Smooth muscle cell (in vitro differentiated cells): Measurements from ENCODE around the gene BID. TPM values are rescaled to one million over a fixed set of nuclear protein-coding genes. Genes with fewer than 3 reads are reported as not detected.
A peak's percentile ranks its signal among the peaks of the same experiment; 100 is the strongest.

Experiments
- DNase-seq: peaks from one replicate; lab custom pipeline; 2025; ENCODE audit not compliant: unreplicated experiment; lab: John Stamatoyannopoulos, UW
- H2AFZ ChIP-seq: fragments of 200-600 bp; sonication (generic); 2 replicates; pipeline ENCODE4 v1.6.0; 2016; ENCODE audit warnings: antibody characterized with exemption, low read depth, mild to moderate bottlenecking
- H3F3A ChIP-seq: fragments of 200-600 bp; sonication (generic); 2 replicates; pipeline ENCODE4 v1.6.0; 2017; ENCODE audit warnings: antibody characterized with exemption, low read depth
- H3K27ac ChIP-seq: fragments of 200-600 bp; sonication (generic); 2 replicates; pipeline ENCODE4 v1.5.1; 2016; ENCODE audit warnings: low read depth, mild to moderate bottlenecking
- H3K27me3 ChIP-seq: fragments of 200-600 bp; sonication (generic); 2 replicates; pipeline ENCODE4 v1.6.1; 2016; ENCODE audit warnings: low read depth, mild to moderate bottlenecking
- H3K36me3 ChIP-seq: fragments of 200-600 bp; sonication (generic); 2 replicates; pipeline ENCODE4 v1.5.1; 2016; ENCODE audit warnings: low read depth
- H3K4me1 ChIP-seq: fragments of 200-600 bp; sonication (generic); 2 replicates; pipeline ENCODE4 v1.5.1; 2016; ENCODE audit warnings: low read depth
- H3K4me2 ChIP-seq: fragments of 200-600 bp; sonication (generic); 2 replicates; pipeline ENCODE4 v1.6.0; 2016; ENCODE audit warnings: mild to moderate bottlenecking
- H3K4me3 ChIP-seq: fragments of 200-600 bp; sonication (generic); 2 replicates; pipeline ENCODE4 v1.5.1; 2016; ENCODE audit warnings: mild to moderate bottlenecking
- H3K79me2 ChIP-seq: fragments of 200-600 bp; sonication (generic); 2 replicates; pipeline ENCODE4 v1.6.0; 2016; ENCODE audit warnings: low read depth, mild to moderate bottlenecking
- H3K9ac ChIP-seq: fragments of 200-600 bp; sonication (generic); 2 replicates; pipeline ENCODE4 v1.6.0; 2016; ENCODE audit warnings: low read depth
- H3K9me3 ChIP-seq: fragments of 200-600 bp; sonication (generic); replicated peaks from 2 replicates; pipeline ENCODE4 v1.5.1; 2016; ENCODE audit warnings: low read depth
- H4K20me1 ChIP-seq: fragments of 200-600 bp; sonication (generic); 2 replicates; pipeline ENCODE4 v1.6.0; 2016; ENCODE audit warnings: low read depth
- CTCF ChIP-seq: fragments of 200-600 bp; sonication (generic); IDR thresholded peaks from 2 replicates; pipeline ENCODE4 v1.5.1; 2017; ENCODE audit warnings: borderline replicate concordance, mild to moderate bottlenecking, antibody characterized with exemption; ENCODE audit not compliant: insufficient read depth, poor library complexity, severe bottlenecking
- WGBS: methylation state at CpG from one replicate; pipeline ENCODE4 v1.1.7; 2016; ENCODE audit warnings: low lambda C conversion rate; 5-methylcytosine and 5-hydroxymethylcytosine counted together
- polyA plus RNA-seq: library from polyadenylated mRNA; unstranded; fragments of >200 nt; fragmentation: Nextera tagmentation; extraction: Ambion mirVana; gene quantifications from 2 replicates; pipeline ENCODE4 v1.2.1, GENCODE V29; 2016
- total RNA-seq: library from RNA; depleted of rRNA; stranded (reverse); fragments of >200 nt; gene quantifications from 2 replicates; pipeline ENCODE4 v1.2.3, GENCODE V29; 2014

BID gene
- total and polyA plus RNA-seq, 2 experiments from 2014 or later, result 8.1 to 26.9 TPM

DNA sequence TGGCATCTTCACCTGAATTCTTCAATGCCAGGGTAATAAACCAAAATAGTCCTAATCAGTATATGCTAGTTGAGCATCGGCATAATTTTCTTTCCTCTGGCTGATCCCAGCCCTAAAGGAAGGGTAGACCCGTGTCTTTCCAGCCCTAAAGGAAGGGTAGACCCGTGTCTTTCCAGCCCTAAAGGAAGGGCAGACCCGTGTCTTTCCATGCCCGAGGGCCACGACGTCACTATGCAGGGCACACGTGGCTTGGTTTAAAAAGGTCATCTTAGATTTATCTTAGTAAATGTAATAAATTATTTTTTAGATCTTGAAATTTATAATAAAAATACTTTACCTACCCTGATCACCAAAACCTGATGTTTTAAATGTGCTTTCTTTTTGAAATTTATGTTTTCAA, 45.5 kb downstream of the BID start:
- no peaks in the 10 kb centered on the region for H3K27me3 ChIP-seq
- no peak overlapping the region for H3K4me2 ChIP-seq
- no peak for DNase-seq
- no peak for TF ChIP-seq CTCF
- peaks cover 3% of the 10 kb centered on the region for H3F3A ChIP-seq
- H3K36me3 ChIP-seq, result peaks cover 5% of the 10 kb centered on the region
- H4K20me1 ChIP-seq, result no peaks in the 10 kb centered on the region
- WGBS, result 98% methylated on average over 8 of the region's 8 CpGs
- no peak overlapping the region for H3K27ac ChIP-seq
- no peak overlapping the region for H3K4me3 ChIP-seq
- no peaks in the 10 kb centered on the region for H3K79me2 ChIP-seq
- no peak overlapping the region for H2AFZ ChIP-seq
- no peak overlapping the region for H3K9ac ChIP-seq
- H3K9me3 ChIP-seq, result no peaks in the 10 kb centered on the region
- H3K4me1 ChIP-seq, result no peaks in the 10 kb centered on the region

DNA sequence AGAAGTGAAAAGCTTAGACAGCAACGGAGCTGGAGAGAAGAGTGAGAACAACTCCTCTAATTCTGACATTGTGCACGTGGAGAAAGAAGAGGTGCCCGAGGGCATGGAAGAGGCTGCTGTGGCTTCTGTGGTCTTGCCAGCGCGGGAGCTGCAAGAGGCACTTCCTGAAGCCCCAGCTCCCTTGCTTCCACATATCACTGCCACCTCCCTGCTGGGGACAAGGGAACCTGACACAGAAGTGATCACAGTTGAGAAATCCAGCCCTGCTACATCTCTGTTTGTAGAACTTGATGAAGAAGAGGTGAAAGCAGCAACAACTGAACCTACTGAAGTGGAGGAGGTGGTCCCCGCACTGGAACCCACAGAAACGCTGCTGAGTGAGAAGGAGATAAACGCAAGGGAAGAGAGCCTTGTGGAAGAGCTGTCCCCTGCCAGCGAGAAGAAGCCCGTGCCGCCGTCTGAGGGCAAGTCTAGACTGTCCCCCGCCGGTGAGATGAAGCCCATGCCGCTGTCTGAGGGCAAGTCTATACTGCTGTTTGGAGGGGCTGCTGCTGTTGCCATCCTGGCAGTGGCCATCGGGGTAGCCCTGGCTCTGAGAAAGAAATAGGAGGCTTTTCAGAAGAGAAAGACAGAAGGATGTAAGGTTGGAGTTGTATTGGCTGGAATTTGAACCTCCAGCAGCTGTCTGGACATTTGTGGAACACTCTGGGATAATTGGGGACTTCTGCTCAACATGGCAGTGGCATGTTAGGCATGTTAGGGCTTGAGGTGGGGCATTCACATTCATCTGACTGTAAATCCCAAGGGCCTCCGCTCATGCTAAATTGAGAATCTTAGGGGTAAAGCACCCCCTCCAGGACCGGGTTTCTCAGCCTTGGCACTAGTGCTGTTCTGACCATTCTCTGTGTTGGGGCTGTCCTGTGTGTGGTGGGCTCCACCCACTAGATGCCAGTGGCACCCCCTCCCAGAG, 47.1 kb downstream of the BID start:
- DNase-seq, result no peak
- Histone ChIP-seq H3K36me3 (peaks cover 5% of the 10 kb centered on the region), H4K20me1 (no peaks in the 10 kb centered on the region), H3F3A (no peaks in the 10 kb centered on the region), H3K9me3 (no peaks in the 10 kb centered on the region), H3K79me2 (no peaks in the 10 kb centered on the region), H3K27me3 (no peaks in the 10 kb centered on the region), H3K9ac (no peak overlapping the region), H2AFZ (no peak overlapping the region), H3K4me1 (no peaks in the 10 kb centered on the region), H3K4me3 (no peak overlapping the region), H3K4me2 (no peak overlapping the region), H3K27ac (peak overlapping the region; percentile 59)
- no peak for TF ChIP-seq CTCF
- 90% methylated on average over 18 of the region's 18 CpGs for WGBS

DNA sequence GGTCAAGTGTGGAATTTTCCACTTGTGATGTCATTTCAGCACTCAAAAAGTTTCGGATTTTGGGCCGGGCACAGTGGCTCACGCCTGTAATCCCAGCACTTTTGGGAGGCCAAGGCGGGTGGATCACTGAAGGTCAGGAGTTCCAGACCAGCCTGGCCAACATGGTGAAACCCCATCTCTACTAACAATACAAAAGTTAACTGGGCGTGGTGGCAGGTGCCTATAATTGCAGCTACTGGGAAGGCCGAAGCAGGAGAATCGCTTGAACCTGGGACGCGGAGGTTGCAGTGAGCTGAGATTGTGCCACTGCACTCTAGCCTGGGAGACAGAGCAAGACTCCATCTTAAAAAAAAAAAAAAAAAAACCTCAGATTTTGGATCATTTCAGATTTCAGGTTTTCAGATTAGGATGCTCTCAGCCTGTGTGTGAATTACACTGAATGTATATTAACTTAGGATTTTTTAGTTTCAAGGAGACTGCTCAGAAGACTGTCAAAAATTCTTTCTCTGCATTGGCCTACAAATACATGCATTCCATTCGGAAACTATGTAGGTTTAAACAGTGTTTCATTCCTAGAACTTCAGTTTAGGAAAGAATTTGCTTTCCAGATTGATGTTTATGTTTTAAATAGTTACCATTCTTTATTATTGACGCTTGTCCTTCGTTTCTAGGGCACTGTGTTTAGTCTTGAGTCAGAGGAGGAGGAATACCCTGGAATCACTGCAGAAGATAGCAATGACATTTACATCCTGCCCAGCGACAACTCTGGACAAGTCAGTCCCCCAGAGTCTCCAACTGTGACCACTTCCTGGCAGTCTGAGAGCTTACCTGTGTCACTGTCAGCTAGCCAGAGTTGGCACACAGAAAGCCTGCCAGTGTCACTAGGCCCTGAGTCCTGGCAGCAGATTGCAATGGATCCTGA, 48.0 kb downstream of the BID start:
- no peaks in the 10 kb centered on the region for H3F3A ChIP-seq
- peaks cover 5% of the 10 kb centered on the region for H3K36me3 ChIP-seq
- H3K4me3 ChIP-seq, result no peak overlapping the region
- DNase-seq, result no peak
- peak overlapping the region; percentile 59 for H3K27ac ChIP-seq
- H3K4me1 ChIP-seq, result no peaks in the 10 kb centered on the region
- no peaks in the 10 kb centered on the region for H3K27me3 ChIP-seq
- no peaks in the 10 kb centered on the region for H3K79me2 ChIP-seq
- H3K4me2 ChIP-seq, result peak overlapping the region; percentile 33
- H4K20me1 ChIP-seq, result no peaks in the 10 kb centered on the region
- H3K9me3 ChIP-seq, result no peaks in the 10 kb centered on the region
- no peak overlapping the region for H2AFZ ChIP-seq
- WGBS, result 78% methylated on average over 13 of the region's 13 CpGs
- H3K9ac ChIP-seq, result peak overlapping the region; percentile 7
- TF ChIP-seq CTCF, result no peak
